HG03442 (cell line): ENCODE results near the gene CAPN5.

Experiments
- ATAC-seq: cut with Tn5 transposase; IDR thresholded peaks from one replicate; pipeline ENCODE4 v1.9.1; 2021; ENCODE audit warnings: mild to moderate bottlenecking, moderate library complexity; ENCODE audit not compliant: unreplicated experiment

Gene CAPN5

DNA sequence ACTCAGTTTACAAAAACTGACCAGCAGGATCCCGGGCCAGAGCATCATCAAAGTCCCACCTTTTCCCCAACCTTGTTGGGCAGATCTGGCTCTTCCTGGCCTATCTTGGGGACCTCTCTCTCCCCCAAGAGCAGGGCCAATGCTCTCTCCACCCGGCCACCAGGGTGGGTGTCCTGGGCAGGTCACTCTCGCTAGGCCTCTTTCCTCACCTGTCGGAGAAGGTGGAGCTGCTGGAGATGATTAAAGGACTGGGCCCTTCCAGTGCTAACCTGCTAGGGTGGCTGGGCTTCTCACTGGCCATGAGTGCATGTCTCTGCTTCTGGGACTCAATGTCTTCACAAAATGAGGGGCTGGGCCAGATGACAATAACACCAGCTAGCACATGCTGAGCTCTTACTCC is 2.9 kb upstream of the CAPN5 start:
- no peak for ATAC-seq

- ATAC-seq: no peak
These were observed 2.0 kb upstream of the CAPN5 start for GRCh38 chr11:77064648-77065217.

DNA sequence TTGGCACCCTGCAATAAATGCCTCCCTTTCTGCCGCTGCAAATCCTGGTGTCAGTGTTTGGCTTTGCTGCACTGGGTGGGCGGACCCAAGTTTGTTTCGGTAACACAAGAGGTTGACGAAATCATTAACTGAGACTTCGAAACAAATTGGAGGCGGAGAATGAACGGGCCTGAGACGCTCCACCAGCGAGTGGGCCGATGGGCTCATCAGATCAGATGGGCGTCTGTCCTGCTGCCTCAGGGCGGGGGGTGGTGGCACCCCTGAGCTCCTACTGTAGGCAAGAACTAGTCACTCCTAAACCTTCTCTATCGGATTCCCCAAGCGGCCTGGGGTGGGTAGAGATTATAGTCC is 918 bp upstream of the CAPN5 start:
- no peak for ATAC-seq

DNA sequence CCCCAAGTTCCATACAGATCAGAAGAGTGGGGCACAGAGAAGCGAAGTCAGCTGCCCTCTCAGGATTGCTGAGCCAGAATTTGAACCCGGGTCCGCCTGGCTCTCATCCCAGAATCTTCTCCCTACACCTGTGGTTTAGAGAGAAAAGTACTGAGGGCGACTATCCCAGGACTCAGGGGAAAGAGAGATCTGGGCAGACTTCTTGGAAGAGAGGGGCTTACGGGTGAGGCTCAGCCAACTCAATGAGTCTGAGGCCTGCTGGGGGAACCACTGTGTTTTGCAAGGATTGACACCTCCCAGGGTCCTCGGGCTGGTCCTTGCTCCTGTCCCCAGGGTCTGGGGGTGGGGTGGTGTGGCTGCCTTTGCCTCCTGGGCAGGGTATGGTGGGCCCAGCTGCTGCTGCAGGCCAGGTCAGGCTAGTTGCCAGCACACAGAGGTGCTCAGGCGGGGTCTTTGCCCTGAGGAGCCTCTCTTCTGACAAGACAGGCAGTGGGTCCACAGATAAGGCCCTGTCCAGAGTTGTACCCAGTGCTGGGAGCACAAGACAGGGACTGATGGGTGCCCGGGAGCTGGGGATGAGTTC is 1.2 kb downstream of the CAPN5 start:
- ATAC-seq: no peak

GRCh38 chr11:77068457-77069335 is 1.9 kb downstream of the CAPN5 start:
- ATAC-seq: no peak

DNA sequence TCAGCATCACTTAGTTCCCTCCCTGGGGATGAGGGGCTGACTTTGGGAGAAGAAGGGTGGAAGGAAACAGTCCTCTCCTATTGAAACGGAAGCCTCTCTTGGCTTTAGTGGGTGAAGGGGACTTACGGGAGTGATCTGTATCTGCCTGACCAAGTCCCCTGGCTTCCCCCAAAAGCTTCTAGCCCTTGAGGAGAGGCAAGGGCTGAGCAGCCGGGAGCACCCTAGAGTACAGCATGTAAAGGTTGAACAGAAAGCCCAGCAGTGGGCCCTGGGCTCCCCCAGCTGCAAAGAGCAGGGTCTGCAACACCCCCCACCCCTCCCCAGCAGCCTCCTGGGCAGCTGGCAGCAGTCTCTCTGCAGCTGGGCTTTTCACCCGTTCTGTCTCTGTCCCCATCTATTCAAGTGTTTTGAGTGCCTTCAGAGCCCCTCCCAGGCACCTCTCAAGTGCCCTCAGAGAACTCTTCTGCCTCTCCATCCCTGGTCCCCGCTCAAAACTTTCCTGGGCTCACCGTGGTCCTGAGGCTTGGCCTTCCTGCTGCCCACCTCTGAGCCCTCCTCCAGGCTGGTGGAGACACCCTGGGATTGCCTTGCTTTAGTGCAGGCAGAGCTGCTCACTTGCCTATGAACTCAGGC is 2.7 kb downstream of the CAPN5 start:
- no peak for ATAC-seq

- no peak for ATAC-seq
These were observed 3.3 kb downstream of the CAPN5 start for GRCh38 chr11:77069969-77070582.

- ATAC-seq: no peak
These were observed 4.3 kb downstream of the CAPN5 start for GRCh38 chr11:77071077-77071476.

GRCh38 chr11:77071671-77072605 is 5.2 kb downstream of the CAPN5 start:
- no peak for ATAC-seq

DNA sequence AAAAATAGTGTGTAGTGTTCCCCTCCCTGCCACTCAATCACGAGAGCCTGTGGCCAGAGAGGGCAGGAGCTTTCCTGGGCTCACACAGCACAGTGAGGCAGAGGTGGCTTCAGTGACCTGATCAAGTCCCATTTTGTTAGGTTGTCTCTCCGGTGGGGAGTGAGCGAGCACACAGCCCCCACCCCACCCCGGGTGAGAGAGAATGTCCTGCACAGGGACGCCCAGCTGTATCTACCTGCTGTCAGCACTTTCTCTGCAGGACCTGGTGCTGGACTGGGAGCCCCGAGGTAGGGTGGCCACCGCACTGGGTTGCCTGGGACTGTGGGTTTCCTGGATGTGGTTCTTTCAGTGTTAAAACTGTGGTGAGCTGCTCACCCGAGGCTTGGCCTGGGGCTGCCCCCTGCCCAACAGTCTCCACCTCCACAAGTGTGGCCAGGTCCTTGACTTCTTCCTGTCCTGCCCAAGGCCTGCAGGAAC is 6.1 kb downstream of the CAPN5 start:
- ATAC-seq: no peak

DNA sequence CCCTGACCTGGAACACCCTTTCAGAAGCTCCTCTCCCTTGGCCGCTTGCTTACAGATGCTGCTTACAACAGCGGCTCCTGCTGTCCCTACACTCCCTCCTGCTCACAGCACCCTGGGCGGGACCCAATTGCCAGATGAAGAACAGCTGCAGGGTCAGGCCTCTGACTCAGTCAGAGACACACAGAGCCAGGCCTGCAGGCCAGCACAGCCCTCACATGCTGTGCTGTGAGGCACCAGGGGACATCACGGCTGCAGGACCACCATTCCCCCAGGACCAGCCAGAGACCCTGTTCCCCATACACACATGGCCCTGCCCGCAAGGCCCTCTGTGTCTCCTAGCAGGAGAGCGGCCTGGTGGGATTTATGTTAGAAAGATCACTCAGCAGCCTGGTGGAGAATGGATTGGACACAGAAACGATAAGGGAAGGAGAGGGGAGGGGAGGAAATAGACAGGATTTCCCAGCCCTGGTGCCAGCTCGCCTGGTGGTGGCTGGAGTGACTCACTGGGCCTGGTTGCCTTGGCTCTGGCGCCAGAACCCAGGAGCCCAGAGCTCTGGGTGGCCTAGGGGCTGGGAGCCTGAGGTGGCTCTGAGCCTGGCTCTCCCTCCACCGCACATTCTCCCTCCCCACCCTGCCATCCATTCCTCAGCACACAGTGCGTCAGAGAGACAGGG is 6.7 kb downstream of the CAPN5 start:
- no peak for ATAC-seq

DNA sequence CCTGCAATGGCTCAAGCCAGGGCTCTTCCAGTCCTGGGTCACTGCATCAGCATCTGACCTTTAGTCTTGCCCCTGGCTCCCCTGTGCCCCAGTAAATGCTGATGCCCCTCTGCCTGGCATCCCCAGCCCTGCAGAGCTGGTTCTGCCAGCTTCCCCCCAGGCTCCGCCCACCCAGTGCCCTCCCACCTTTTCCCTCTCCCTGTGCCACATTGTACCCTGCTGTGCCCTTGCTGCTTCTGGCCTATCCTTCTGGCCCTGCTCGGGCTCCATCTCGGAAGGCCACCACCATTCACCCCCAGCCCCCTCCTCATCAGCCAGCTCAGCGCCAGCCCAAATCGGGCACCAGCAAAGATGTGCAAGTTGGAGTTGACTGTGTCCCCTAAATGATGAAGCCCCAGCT is 7.4 kb downstream of the CAPN5 start:
- ATAC-seq: no peak

DNA sequence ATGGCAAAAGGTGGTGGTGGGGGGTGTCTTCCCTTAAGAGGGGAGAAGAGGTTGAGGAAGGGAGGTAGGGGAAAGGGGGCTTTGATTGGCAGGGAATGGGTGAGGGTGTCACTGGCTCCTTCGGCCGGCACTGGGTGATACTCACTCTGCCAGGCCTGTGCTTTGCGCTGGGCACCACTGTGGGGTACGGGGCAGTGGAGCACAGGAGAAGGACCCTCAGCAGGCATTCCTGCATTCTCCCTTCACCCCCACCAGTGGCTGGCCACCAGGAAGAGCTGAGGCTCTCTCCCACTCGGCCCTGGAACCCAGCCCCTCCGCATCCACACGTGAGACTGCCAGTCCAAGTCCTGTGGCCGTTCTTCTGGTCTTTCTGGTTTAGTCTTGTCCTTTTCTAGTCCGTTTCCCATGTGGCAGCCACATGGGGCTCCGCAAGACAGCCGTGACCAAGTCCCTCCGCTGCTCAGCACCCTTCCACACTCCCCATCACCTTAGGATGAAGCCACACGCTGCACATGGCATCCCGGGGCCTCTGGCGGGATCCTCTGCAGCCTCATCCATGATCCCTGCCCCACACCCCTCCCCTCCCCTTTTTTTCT is 8.0 kb downstream of the CAPN5 start:
- no peak for ATAC-seq

GRCh38 chr11:77075425-77075905 is 8.7 kb downstream of the CAPN5 start:
- ATAC-seq: no peak

DNA sequence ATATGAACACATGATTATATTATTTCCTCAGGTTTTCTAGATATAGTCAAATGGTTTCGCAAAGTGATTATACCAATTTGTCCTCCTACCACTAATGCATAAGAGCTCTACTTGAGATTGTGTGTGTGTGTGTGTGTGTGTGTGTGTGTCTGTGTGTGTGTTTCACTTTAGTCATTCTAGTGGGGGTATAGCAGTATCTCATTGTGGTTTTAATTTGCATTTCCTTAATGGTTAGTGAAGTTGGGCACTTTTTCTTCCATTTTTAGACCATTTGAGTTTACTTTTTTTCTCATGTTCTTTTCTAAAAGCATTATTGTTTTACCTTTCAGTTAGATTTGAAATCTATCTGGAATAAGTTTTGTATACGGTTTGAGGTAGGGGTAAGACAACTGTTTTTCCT is 12.9 kb downstream of the CAPN5 start:
- ATAC-seq: no peak

GRCh38 chr11:77080643-77081210 is 14.0 kb downstream of the CAPN5 start:
- no peak for ATAC-seq

DNA sequence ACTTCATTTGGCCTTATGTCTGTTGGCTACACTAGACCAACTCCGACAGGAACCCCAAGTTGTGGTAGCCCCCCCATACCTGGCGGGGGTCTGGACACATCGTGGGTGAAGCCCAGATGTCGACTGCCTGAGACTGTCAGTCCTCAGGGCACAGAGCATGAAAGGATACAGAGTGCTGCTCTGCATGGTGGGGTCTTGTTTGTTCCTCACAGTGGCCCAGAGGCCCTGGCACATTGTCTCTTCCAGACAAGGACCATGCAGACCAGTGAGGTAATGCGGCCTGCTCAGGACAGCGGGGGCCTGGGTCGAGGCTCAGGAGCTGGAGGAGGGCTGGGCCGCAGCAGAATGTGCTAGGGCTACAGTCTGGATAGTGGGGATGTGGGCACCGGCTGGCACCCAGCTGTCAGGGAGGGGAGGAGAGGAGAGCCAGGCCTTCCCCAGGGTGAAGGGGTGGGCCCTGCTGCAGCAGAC is 14.6 kb downstream of the CAPN5 start:
- ATAC-seq: no peak

DNA sequence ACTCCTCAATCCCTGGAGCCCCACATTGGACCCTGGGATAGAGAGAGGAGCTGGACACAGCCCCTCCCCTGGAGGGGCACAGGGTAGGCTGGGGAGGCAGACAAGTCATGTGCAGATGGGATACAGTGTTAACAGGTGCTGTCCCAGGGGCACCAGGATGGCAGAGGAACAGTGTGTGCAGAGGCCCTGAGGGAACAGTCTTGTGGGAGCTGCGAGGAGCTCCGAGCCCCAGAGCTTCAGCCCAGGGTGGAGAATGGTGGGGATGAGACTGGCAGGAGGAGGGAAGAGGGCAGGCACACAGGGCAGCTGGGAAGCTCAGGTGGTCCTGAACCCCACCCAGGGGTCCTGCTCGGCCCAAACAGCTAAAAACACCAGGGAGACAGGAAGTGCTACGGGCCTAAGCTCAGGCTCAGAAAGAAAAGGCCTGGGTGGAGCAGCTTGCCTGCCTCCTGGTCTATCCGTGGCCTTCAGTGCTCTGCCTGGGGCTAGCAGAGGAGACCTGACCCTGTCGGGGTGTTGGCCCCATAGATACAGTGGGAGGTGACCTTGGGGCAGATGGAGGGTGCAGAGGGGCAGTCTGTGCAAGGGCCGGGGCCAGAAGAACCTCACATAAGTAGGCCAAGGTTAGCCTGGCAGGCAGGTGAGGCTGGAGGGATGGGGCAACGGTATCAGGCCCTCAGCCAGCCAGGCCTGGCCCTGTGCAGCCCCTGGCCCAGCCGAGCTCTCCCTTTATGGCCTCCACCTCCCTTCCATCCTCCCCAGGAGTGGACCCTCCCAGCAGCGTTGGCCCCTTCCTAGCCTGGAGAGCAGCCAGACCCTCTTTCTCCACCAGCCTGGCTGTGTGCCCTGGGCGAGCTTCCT is 15.4 kb downstream of the CAPN5 start:
- ATAC-seq: no peak
